Osteocyte (in vitro differentiated cells): ENCODE measurements around the gene TERB1. TPM values are rescaled to one million over a fixed set of nuclear protein-coding genes. Genes with fewer than 3 reads are reported as not detected.

Experiments used
- DNase-seq: peaks from one replicate; pipeline ENCODE4 v3.0.0; 2021; ENCODE audit warnings: mixed read lengths; ENCODE audit not compliant: unreplicated experiment; ENCODE audit errors: extremely low spot score
- H3K27ac Mint-ChIP-seq: one replicate; pipeline ENCODE4 v1.8.0; 2021; ENCODE audit warnings: mild to moderate bottlenecking, mixed read lengths; ENCODE audit not compliant: unreplicated experiment
- H3K27me3 Mint-ChIP-seq: one replicate; pipeline ENCODE4 v1.8.0; 2021; ENCODE audit warnings: mixed read lengths; ENCODE audit not compliant: unreplicated experiment
- H3K36me3 Mint-ChIP-seq: one replicate; pipeline ENCODE4 v1.8.0; 2021; ENCODE audit warnings: mixed read lengths; ENCODE audit not compliant: unreplicated experiment
- H3K4me1 Mint-ChIP-seq: one replicate; pipeline ENCODE4 v1.8.0; 2021; ENCODE audit warnings: mixed read lengths; ENCODE audit not compliant: unreplicated experiment
- H3K4me3 Mint-ChIP-seq: one replicate; pipeline ENCODE4 v1.8.0; 2021; ENCODE audit warnings: mild to moderate bottlenecking, moderate library complexity, mixed read lengths; ENCODE audit not compliant: unreplicated experiment
- H3K9me3 Mint-ChIP-seq: one replicate; pipeline ENCODE4 v1.8.0; 2021; ENCODE audit warnings: mixed read lengths; ENCODE audit not compliant: unreplicated experiment
- long read RNA-seq: library from polyadenylated mRNA; unstranded; transcript quantifications from one replicate; pipeline ENCODE4 v2.0.0, GENCODE V29; 2021
- total RNA-seq: library from RNA; stranded (reverse); gene quantifications from 2 replicates; pipeline ENCODE4 v1.2.1, GENCODE V29; 2021
- TF ChIP-seq, protein P1 (sequence below): fragments of 200-600 bp; sonication (generic); IDR thresholded peaks from 2 replicates; pipeline ENCODE4 v1.5.0; 2021; ENCODE audit warnings: antibody characterized with exemption, mild to moderate bottlenecking, moderate library complexity

TERB1 gene, protein sequence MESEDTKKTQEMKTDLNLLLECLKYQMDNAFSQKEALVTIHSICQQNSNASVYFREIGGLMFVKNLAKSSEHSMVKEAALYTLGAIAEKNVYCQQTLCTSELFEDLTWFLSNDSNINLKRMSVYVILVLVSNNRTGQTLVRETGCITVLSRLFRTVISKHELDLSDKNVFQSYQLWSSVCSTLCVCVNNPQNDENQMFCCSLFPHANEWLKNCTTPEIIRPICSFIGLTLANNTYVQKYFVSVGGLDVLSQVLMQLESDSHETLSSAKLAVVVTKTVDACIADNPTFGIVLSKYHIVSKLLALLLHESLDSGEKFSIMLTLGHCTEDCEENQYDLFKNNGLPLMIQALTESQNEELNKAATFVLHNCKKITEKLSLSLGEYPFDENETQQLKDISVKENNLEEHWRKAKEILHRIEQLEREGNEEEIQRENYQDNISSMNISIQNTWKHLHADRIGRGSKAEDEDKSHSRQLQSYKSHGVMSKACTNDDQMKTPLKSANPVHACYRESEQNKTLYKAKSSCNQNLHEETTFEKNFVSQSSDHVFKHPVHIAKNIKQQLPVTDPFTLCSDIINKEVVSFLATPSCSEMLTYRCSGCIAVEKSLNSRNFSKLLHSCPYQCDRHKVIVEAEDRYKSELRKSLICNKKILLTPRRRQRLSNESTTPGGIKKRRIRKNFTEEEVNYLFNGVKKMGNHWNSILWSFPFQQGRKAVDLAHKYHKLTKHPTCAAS
- 0.18 and 0.43 TPM in 2 replicates for total RNA-seq
- long read RNA-seq, partial matches to known transcripts: 0 of 1 reads
- long read RNA-seq, other reads (novel, unspliced or antisense): 1 of 1 reads

DNA sequence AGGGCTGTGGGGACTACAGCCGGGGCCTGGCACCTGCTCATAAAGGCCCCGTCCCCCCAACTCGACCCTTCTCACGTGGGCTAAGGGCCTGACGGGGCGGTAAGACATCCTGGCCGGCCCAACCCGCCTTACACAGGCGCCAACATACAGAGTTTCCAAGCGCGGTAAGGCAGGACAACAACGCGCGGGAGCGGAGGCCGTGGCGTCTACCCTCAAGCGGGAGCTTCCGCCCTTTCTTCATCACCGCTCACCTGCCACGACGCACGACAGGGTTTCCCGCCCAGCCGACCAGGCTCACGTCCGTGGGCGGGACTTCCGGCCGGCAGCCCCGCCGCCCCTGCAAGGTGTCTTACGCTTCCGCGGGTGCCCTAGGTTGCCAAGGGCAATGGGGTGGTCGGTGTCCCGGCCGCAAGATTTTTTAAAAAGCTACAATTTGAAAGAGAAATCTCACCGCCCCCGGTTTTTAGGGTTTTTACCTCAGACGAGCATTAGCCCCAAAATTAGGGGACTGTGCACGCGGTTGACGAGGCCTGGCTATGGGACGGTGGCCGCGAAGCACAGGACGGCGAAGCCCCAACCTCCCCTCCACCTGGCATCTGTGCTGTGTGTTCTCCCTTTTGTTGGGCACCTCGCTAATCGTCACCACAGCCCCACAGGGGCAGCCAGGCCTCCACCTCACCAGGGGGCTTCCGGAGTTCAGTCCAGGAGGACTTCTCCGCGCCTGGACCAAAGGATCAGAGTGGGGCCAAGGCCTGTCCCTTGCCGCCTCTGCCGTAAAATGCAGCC is at the start of gene TERB1:
TSS of gene TERB1 (minus strand) at position 265 of the 786 bp plus-strand sequence. CDS start 4,786 bp downstream, outside the sequence.
- no peaks in the 10 kb centered on the region for H3K4me1 Mint-ChIP-seq
- no peaks in the 10 kb centered on the region for H3K27me3 Mint-ChIP-seq
- TF ChIP-seq, protein P1, sequence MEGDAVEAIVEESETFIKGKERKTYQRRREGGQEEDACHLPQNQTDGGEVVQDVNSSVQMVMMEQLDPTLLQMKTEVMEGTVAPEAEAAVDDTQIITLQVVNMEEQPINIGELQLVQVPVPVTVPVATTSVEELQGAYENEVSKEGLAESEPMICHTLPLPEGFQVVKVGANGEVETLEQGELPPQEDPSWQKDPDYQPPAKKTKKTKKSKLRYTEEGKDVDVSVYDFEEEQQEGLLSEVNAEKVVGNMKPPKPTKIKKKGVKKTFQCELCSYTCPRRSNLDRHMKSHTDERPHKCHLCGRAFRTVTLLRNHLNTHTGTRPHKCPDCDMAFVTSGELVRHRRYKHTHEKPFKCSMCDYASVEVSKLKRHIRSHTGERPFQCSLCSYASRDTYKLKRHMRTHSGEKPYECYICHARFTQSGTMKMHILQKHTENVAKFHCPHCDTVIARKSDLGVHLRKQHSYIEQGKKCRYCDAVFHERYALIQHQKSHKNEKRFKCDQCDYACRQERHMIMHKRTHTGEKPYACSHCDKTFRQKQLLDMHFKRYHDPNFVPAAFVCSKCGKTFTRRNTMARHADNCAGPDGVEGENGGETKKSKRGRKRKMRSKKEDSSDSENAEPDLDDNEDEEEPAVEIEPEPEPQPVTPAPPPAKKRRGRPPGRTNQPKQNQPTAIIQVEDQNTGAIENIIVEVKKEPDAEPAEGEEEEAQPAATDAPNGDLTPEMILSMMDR: no peak
- H3K36me3 Mint-ChIP-seq: peaks cover 27% of the 10 kb centered on the region
- no peak within 1 kb of the TSS for H3K4me3 Mint-ChIP-seq
- no peak for DNase-seq
- H3K27ac Mint-ChIP-seq: no peak within 1 kb of the TSS
- H3K9me3 Mint-ChIP-seq: no peaks in the 10 kb centered on the region

DNA sequence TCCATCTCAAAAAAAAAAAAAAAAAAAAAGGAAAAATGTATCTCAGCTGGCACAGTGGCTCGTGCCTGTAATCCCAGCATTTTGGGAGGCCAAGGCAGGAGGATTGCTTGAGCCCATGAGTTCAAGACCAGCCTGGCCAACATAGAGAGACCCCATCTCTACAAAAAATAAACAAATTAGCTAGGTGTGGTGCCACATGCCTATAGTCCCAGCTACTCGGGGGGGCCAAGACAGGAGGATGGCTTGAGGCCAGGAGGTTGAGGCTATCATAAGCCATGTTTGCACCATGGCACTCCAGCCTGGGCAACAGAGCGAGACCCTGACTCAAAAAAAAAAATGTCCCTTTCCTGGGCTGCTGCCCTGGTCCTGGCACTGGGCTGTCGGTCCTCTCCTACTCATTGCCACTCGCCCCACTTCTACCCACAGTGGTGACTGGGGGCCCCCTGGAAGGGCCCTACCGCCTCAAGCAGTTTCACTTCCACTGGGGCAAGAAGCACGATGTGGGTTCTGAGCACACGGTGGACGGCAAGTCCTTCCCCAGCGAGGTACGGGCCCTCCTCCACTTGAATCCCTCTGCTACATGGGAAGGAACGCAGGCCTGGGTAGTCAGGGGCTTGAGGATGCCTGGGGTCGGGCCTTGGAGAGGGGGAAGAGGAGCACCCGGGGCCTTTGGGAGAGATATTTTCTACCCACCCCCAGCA is 48.9 kb upstream of the TERB1 start:
- Mint-ChIP-seq H3K27me3 (peaks cover 25% of the 10 kb centered on the region), H3K4me3 (no peak overlapping the region)
- TF ChIP-seq, protein P1: no peak

DNA sequence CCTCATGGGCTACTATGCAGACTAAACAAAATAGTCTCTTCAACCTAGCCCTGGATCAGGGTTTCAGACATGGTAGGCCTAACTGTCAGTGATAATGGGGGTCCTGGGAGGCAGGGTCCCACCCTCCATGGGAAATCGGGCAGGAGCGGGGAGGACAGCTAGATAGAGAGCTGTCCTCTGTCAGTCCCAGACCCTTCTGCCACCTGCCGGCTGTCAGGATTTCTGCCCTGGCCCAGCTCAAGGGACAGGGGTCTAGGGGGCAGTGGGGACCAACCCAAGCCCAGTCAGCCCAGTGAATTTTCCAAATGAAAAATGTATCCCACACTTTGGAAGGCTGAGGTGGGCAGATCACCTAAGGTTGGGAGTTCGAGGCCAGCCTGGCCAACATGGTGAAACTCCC is 48.2 kb upstream of the TERB1 start:
- DNase-seq: no peak
- Mint-ChIP-seq H3K9me3 (no peaks in the 10 kb centered on the region), H3K4me1 (peaks cover 11% of the 10 kb centered on the region), H3K27ac (no peak overlapping the region), H3K4me3 (no peak overlapping the region), H3K36me3 (no peaks in the 10 kb centered on the region), H3K27me3 (peaks cover 29% of the 10 kb centered on the region)
- TF ChIP-seq, protein P1: no peak

More for the DNA sequence above, 48.9 kb upstream of the TERB1 start:
- Mint-ChIP-seq H3K36me3 (no peaks in the 10 kb centered on the region), H3K27ac (no peak overlapping the region), H3K4me1 (peaks cover 6% of the 10 kb centered on the region), H3K9me3 (no peaks in the 10 kb centered on the region)
- DNase-seq: no peak

DNA sequence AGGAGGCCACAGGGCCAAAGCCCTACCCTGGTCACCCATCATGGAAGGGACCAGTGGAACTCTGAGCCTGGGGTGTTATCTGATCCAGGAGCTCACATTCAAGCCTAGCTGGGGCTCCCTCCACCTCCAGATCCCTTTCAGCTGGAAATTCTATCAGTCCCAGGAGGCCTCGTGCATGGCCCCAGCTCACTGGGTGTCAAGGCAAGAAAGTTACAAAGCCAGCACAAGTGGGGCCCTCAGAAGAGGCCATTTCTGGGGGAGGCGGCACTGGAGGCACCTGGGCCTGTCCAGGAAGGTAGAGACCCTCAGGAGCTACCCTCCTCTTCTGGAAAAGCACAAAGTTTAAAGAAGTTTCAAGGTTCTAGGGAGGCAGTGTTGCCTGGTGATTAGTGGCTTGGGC is 47.6 kb upstream of the TERB1 start:
- TF ChIP-seq, protein P1: no peak
- no peak overlapping the region for H3K4me3 Mint-ChIP-seq
- no peak for DNase-seq
- H3K9me3 Mint-ChIP-seq: no peaks in the 10 kb centered on the region
- peaks cover 11% of the 10 kb centered on the region for H3K4me1 Mint-ChIP-seq
- H3K36me3 Mint-ChIP-seq: no peaks in the 10 kb centered on the region
- peaks cover 29% of the 10 kb centered on the region for H3K27me3 Mint-ChIP-seq
- no peak overlapping the region for H3K27ac Mint-ChIP-seq
